ENCODE data around the gene ABCB6.

GRCh38 chr2:219171231-219171651, 47.5 kb downstream of the ABCB6 start:
- peak; percentile 83 for TF ChIP-seq CTCF (IDR thresholded peaks at IDR 0.05; ENCODE audit: insufficient read depth, low read length, poor library complexity, severe bottlenecking)
- TF ChIP-seq EZH2phosphoT487 (conservative IDR thresholded peaks at IDR 0.05; ENCODE audit: low read length), result no peak
